GM10248 (cell line): Measurements from ENCODE around the gene RGS5.

Source experiments
- CTCF ChIA-PET: fragments of 300-600 bp; sonication (Branson Sonifier 250); formaldehyde crosslinking; extraction: SDS; loops from one replicate; lab custom pipeline; 2021; ENCODE audit warnings: antibody characterized with exemption; lab: Yijun Ruan, JAX
- POLR2A ChIA-PET: fragments of 350-650 bp; sonication (Branson Sonifier 250); formaldehyde crosslinking; extraction: SDS; loops from one replicate; lab custom pipeline; 2020; ENCODE audit warnings: antibody characterized with exemption; lab: Yijun Ruan, JAX
- DNase-seq: peaks from one replicate; pipeline ENCODE4 v3.0.0; 2012; ENCODE audit errors: extremely low spot score
- CTCF ChIP-seq: IDR thresholded peaks from 2 replicates; pipeline ENCODE4 v1.5.1; 2012; ENCODE audit warnings: mild to moderate bottlenecking, low read depth; ENCODE audit errors: extremely low read depth, missing control alignments, control extremely low read depth

RGS5 gene

DNA sequence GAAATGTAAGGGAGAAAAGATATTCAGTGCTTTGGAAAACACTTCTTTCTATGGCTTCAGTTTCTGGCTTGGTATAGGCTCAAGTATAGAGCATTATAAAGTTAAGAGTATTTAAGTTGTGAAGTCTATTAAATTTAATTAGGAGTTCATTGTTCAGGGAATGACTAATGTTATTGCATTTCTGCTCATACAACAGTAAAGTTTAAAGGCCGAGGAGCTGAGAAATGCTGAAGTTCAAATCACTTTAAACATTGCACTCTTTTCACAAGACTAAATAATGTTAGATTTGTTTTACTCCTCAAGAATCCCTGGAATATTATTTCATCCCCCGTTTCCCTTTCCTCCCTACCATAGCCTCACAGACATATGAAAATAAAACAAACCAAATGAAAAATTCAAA is 30.1 kb downstream of the RGS5 start:
- DNase-seq: no peak
- CTCF ChIA-PET: interaction anchor here (1.2 kb wide), 1 partner anchor 294 kb away, joined by 3 read pairs; no protein-coding TSS in a partner anchor
- POLR2A ChIA-PET: no interaction called here
- TF ChIP-seq CTCF: no peak

- DNase-seq: no peak
- CTCF ChIA-PET: interaction anchor here (1.2 kb wide), 1 partner anchor 293 kb away, joined by 3 read pairs; no protein-coding TSS in a partner anchor
- POLR2A ChIA-PET: no interaction called here
- TF ChIP-seq CTCF: no peak
Measured at GRCh38 chr1:163171826-163172225, 30.9 kb downstream of the RGS5 start.

DNA sequence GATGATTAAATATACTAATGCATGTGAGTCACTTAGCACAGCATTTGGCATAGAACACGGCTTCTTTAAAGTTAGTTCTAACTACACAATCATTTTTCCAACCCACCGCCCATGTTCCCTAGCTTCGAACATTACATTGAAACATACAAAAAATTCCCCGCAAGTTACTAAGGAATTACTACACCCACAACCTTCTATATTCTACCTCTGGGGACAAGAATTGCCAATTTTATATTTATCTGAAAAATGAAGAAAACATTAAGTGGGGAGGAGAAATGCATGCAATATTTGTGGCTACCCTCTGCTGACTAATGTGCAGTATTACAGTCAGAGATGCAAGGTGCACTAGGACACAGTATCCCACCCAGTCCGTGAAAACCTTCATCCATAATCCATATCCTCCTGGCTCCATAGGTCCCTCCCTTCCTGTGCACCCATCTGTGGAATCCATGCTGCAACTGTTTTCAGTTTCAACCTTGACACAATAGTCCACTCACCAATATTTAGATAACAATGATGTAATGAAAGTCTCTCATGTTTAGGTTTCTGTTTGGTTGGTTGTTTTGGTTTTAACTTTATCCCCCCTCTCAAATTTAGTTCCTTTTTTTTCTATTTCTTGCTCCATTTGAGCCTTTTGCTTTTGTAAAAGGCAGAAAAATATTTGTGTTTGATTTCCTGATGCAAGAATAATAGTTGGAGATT is 31.6 kb downstream of the RGS5 start:
- CTCF ChIA-PET: interaction anchor here (0.7 kb wide), 1 partner anchor 299 kb away, joined by 4 read pairs; no protein-coding TSS in a partner anchor
- POLR2A ChIA-PET: no interaction called here
- TF ChIP-seq CTCF: peak; percentile 11
- DNase-seq: no peak

GRCh38 chr1:163170331-163170730 is 32.4 kb downstream of the RGS5 start:
- TF ChIP-seq CTCF: no peak
- POLR2A ChIA-PET: no interaction called here

GRCh38 chr1:163169553-163169952 is 33.2 kb downstream of the RGS5 start:
- DNase-seq: no peak
- POLR2A ChIA-PET: no interaction called here

More at GRCh38 chr1:163170331-163170730, 32.4 kb downstream of the RGS5 start:
- CTCF ChIA-PET: interaction anchor here (0.7 to 1.3 kb wide), 2 partner anchors 298 to 322 kb away, joined by 4 read pairs; no protein-coding TSS in a partner anchor
- no peak for DNase-seq

DNA sequence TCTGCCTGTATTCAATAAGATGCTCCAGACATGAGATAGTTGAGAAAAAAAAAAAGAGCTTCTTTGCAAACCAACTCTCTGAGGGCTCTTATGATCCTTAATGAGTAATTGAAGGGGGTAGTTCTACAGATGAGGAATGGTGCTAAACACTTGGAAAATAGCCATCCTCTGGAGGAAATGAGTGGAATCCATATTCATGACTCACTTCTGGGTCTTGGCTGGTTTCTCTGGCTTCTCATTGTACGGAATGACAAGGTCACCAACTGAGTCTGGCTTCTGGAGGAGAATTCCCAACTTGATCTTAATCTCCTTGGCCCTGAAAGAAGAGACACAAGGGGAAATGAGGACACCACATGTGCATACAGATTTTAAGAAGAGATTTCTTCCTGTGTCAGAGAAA is 34.7 kb downstream of the RGS5 start:
- POLR2A ChIA-PET: no interaction called here
- CTCF ChIA-PET: no interaction called here
- no peak for DNase-seq
- no peak for TF ChIP-seq CTCF

More at GRCh38 chr1:163169553-163169952, 33.2 kb downstream of the RGS5 start:
- CTCF ChIA-PET: interaction anchor here (1.3 kb wide), 1 partner anchor 321 kb away, joined by 4 read pairs; no protein-coding TSS in a partner anchor
- no peak for TF ChIP-seq CTCF
